ENCODE measurements around the gene DAB2IP. TPM values are rescaled to one million over a fixed set of nuclear protein-coding genes. Genes with fewer than 3 reads are reported as not detected.
A peak's percentile ranks its signal among the peaks of the same experiment; 100 is the strongest.

Gene DAB2IP
- total RNA-seq, 1 donor from 2014 or later, result 104 TPM

GRCh38 chr9:121767171-121767769 is 115.8 kb downstream of the DAB2IP start:
- peaks cover 23% of the 10 kb centered on the region for H3K4me1 Mint-ChIP-seq (ENCODE audit: unreplicated experiment)
- H3K4me3 Mint-ChIP-seq (ENCODE audit: unreplicated experiment), result peak overlapping the region; percentile 72
- H3K9me3 Mint-ChIP-seq (ENCODE audit: unreplicated experiment), result no peaks in the 10 kb centered on the region
- H3K36me3 Mint-ChIP-seq (ENCODE audit: low read depth, unreplicated experiment), result peaks cover 47% of the 10 kb centered on the region
- H3K27me3 Mint-ChIP-seq (ENCODE audit: unreplicated experiment), result peaks cover 16% of the 10 kb centered on the region
- H3K27ac Mint-ChIP-seq (ENCODE audit: unreplicated experiment), result peak overlapping the region; percentile 80
- DNase-seq (ENCODE audit: low spot score), result no peak
- TF ChIP-seq CTCF (IDR thresholded peaks at IDR 0.05; ENCODE audit: unreplicated experiment), result no peak

- TF ChIP-seq CTCF (IDR thresholded peaks at IDR 0.05; ENCODE audit: unreplicated experiment), result no peak
- Mint-ChIP-seq H3K9me3 (ENCODE audit: unreplicated experiment) (no peaks in the 10 kb centered on the region), H3K27me3 (ENCODE audit: unreplicated experiment) (peaks cover 16% of the 10 kb centered on the region), H3K27ac (ENCODE audit: unreplicated experiment) (no peak overlapping the region), H3K36me3 (ENCODE audit: low read depth, unreplicated experiment) (peaks cover 50% of the 10 kb centered on the region), H3K4me1 (ENCODE audit: unreplicated experiment) (peaks cover 23% of the 10 kb centered on the region), H3K4me3 (ENCODE audit: unreplicated experiment) (no peak overlapping the region)
- no peak for DNase-seq (ENCODE audit: low spot score)
These were observed 117.1 kb downstream of the DAB2IP start for GRCh38 chr9:121768416-121769015.

GRCh38 chr9:121769939-121770338 is 118.5 kb downstream of the DAB2IP start:
- Mint-ChIP-seq H3K27me3 (ENCODE audit: unreplicated experiment) (peaks cover 14% of the 10 kb centered on the region), H3K9me3 (ENCODE audit: unreplicated experiment) (no peaks in the 10 kb centered on the region), H3K4me3 (ENCODE audit: unreplicated experiment) (peak overlapping the region; percentile 21), H3K36me3 (ENCODE audit: low read depth, unreplicated experiment) (peaks cover 44% of the 10 kb centered on the region), H3K27ac (ENCODE audit: unreplicated experiment) (no peak overlapping the region), H3K4me1 (ENCODE audit: unreplicated experiment) (peaks cover 13% of the 10 kb centered on the region)
- no peak for TF ChIP-seq CTCF (IDR thresholded peaks at IDR 0.05; ENCODE audit: unreplicated experiment)
- DNase-seq (ENCODE audit: low spot score), result no peak

GRCh38 chr9:121770415-121771273 is 119.2 kb downstream of the DAB2IP start:
- no peak for DNase-seq (ENCODE audit: low spot score)
- no peaks in the 10 kb centered on the region for H3K9me3 Mint-ChIP-seq (ENCODE audit: unreplicated experiment)
- peaks cover 14% of the 10 kb centered on the region for H3K27me3 Mint-ChIP-seq (ENCODE audit: unreplicated experiment)
- TF ChIP-seq CTCF (IDR thresholded peaks at IDR 0.05; ENCODE audit: unreplicated experiment), result no peak
- H3K4me1 Mint-ChIP-seq (ENCODE audit: unreplicated experiment), result peaks cover 7% of the 10 kb centered on the region
- no peak overlapping the region for H3K4me3 Mint-ChIP-seq (ENCODE audit: unreplicated experiment)
- no peak overlapping the region for H3K27ac Mint-ChIP-seq (ENCODE audit: unreplicated experiment)
- peaks cover 51% of the 10 kb centered on the region for H3K36me3 Mint-ChIP-seq (ENCODE audit: low read depth, unreplicated experiment)

All from endothelial cell (in vitro differentiated cells).